Nephron (organoid): ENCODE measurements around the gene ZDHHC14.

Source experiments
- H3K27ac Mint-ChIP-seq, 3 experiments: 2 replicates each; pipeline ENCODE4 v1.8.0; 2020; ENCODE audit warnings: mixed read lengths in 3 of 3, mild to moderate bottlenecking in 2 of 3, moderate library complexity in 1 of 3
- H3K27me3 Mint-ChIP-seq: 2 replicates; pipeline ENCODE4 v1.8.0; 2021; ENCODE audit warnings: low read depth, mild to moderate bottlenecking, moderate library complexity, mixed read lengths
- H3K36me3 Mint-ChIP-seq: 2 replicates; pipeline ENCODE4 v1.8.0; 2020; ENCODE audit warnings: low read depth, mixed read lengths
- H3K4me1 Mint-ChIP-seq: 2 replicates; pipeline ENCODE4 v1.8.0; 2020; ENCODE audit warnings: mixed read lengths
- H3K4me3 Mint-ChIP-seq, 3 experiments: 2 replicates each; pipeline ENCODE4 v1.8.0; 2020; ENCODE audit warnings: mild to moderate bottlenecking in 3 of 3, mixed read lengths in 3 of 3, moderate library complexity in 2 of 3
- H3K9me3 Mint-ChIP-seq: 2 replicates; pipeline ENCODE4 v1.8.0; 2020; ENCODE audit warnings: mixed read lengths
- TF ChIP-seq, protein P1 (sequence below), 3 experiments: fragments of 200-600 bp; sonication (generic); IDR thresholded peaks; one replicate each; pipeline ENCODE4 v1.5.0; 2021; ENCODE audit warnings: antibody characterized with exemption in 3 of 3; ENCODE audit not compliant: unreplicated experiment in 3 of 3

ZDHHC14 gene

DNA sequence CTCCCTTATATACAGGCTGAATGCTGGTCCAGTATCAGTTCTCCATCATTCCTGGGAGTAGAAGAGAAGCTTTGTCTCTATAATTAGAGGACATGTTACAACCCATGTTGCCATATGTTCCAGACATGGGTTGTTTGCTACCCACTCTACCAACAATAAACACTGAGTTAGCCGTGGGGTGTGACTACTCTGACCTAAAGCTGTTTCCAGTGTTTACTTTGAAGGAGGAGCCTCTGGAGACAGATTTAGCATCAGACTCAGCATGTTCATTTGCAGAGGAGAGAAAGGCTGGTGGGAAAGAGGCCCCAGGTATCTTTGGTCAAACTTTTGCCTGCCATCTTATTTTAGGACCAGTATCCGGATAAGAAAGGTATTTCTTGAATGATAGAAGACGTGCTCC lies 284.2 kb downstream of the ZDHHC14 start:
- peaks cover 13% of the 10 kb centered on the region for H3K36me3 Mint-ChIP-seq
- H3K9me3 Mint-ChIP-seq: peaks cover 9% of the 10 kb centered on the region
- TF ChIP-seq, protein P1, sequence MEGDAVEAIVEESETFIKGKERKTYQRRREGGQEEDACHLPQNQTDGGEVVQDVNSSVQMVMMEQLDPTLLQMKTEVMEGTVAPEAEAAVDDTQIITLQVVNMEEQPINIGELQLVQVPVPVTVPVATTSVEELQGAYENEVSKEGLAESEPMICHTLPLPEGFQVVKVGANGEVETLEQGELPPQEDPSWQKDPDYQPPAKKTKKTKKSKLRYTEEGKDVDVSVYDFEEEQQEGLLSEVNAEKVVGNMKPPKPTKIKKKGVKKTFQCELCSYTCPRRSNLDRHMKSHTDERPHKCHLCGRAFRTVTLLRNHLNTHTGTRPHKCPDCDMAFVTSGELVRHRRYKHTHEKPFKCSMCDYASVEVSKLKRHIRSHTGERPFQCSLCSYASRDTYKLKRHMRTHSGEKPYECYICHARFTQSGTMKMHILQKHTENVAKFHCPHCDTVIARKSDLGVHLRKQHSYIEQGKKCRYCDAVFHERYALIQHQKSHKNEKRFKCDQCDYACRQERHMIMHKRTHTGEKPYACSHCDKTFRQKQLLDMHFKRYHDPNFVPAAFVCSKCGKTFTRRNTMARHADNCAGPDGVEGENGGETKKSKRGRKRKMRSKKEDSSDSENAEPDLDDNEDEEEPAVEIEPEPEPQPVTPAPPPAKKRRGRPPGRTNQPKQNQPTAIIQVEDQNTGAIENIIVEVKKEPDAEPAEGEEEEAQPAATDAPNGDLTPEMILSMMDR (IDR thresholded peaks at IDR 0.05; ENCODE audit: unreplicated experiment in 3 of 3): no peak
- peaks cover 5% of the 10 kb centered on the region for H3K27me3 Mint-ChIP-seq
- peaks cover 20% of the 10 kb centered on the region for H3K4me1 Mint-ChIP-seq
- H3K4me3 Mint-ChIP-seq: no peak overlapping the region
- H3K27ac Mint-ChIP-seq: no peak overlapping the region

GRCh38 chr6:157666729-157667128 lies 285.7 kb downstream of the ZDHHC14 start:
- Mint-ChIP-seq H3K4me1 (peaks cover 28% of the 10 kb centered on the region), H3K4me3 (no peak overlapping the region), H3K9me3 (peaks cover 9% of the 10 kb centered on the region), H3K36me3 (peaks cover 13% of the 10 kb centered on the region), H3K27me3 (peaks cover 5% of the 10 kb centered on the region), H3K27ac (peak overlapping the region in 2 of 3 experiments; percentile 8 to 30)
- TF ChIP-seq, protein P1 (IDR thresholded peaks at IDR 0.05; ENCODE audit: unreplicated experiment in 3 of 3): no peak

DNA sequence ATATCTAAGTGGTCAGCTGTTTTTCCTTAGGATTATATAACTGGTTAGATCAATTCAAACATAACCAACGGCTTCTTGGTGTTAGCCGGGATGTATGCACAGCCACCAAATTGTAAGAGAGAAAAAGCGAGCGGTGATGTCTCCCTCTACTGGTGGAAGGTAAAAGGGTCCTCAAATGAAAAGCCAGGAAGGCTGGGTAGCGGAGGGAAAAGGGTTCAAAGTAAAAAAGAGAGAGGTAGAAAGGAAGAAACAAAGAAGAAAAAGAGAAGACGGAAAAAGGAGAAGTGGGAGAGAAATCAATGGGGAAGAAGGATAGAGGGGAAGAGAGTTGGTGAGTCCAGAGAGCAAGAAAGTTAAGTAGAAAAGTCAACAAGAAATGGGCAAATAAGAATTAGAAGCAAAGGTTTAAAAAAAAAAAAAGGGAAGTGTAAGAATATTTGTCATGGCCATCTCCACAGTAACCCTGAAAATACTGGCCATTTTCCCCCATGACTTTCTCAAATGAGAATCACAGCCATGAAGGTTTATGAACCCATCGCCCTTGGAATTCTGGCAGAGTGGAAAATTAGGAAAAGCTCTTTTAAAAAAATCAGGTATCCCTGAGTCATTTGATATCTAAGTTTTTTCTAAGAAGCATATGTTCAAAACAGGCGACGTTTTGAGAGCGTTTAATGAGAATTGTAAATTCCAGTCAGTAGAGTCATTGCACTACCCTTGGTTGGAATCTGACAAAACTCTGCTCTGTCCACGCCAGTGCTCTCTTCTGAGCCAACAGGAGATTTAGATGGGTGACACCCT lies 286.4 kb downstream of the ZDHHC14 start:
- H3K27me3 Mint-ChIP-seq: peaks cover 9% of the 10 kb centered on the region
- peaks cover 28% of the 10 kb centered on the region for H3K4me1 Mint-ChIP-seq
- no peak overlapping the region for H3K4me3 Mint-ChIP-seq
- peaks cover 13% of the 10 kb centered on the region for H3K36me3 Mint-ChIP-seq
- H3K9me3 Mint-ChIP-seq: peaks cover 9% of the 10 kb centered on the region
- peak overlapping the region in 2 of 3 experiments; percentile 8 to 53 for H3K27ac Mint-ChIP-seq
- TF ChIP-seq, protein P1 (IDR thresholded peaks at IDR 0.05; ENCODE audit: unreplicated experiment in 3 of 3): peak; percentile 86 to 91 (median 89)

DNA sequence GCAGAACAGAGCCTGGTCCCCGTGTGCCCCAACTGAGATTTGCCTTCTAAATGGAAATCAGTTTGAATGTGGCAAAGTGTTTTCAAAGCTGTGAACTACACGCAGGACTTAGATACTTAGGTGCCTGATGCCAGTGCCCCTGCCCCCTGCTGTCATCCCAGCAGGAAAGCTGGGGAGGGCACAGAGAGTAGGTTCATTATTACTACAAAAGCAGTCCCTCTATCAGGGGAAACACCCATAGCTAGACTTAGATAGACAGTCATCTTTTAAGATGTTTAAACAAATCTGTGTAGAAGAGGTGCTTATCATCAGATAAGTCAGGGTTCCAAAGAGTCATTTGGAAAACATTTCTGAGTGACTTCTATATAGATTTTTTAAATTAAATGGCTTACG lies 287.0 kb downstream of the ZDHHC14 start:
- Mint-ChIP-seq H3K4me1 (peaks cover 28% of the 10 kb centered on the region), H3K36me3 (peaks cover 13% of the 10 kb centered on the region), H3K4me3 (no peak overlapping the region), H3K9me3 (peaks cover 9% of the 10 kb centered on the region), H3K27ac (no peak overlapping the region), H3K27me3 (peaks cover 9% of the 10 kb centered on the region)
- TF ChIP-seq, protein P1 (IDR thresholded peaks at IDR 0.05; ENCODE audit: unreplicated experiment in 3 of 3): no peak

GRCh38 chr6:157668713-157669112 lies 287.7 kb downstream of the ZDHHC14 start:
- TF ChIP-seq, protein P1 (IDR thresholded peaks at IDR 0.05; ENCODE audit: unreplicated experiment in 3 of 3): no peak
- H3K4me3 Mint-ChIP-seq: no peak overlapping the region
- peak overlapping the region in 1 of 3 experiments; percentile 71 for H3K27ac Mint-ChIP-seq
- peaks cover 10% of the 10 kb centered on the region for H3K36me3 Mint-ChIP-seq
- peaks cover 9% of the 10 kb centered on the region for H3K27me3 Mint-ChIP-seq
- H3K9me3 Mint-ChIP-seq: peaks cover 6% of the 10 kb centered on the region
- H3K4me1 Mint-ChIP-seq: peaks cover 28% of the 10 kb centered on the region

- H3K27ac Mint-ChIP-seq: peak overlapping the region; percentile 72 to 89 (median 86)
- H3K27me3 Mint-ChIP-seq: peaks cover 9% of the 10 kb centered on the region
- H3K36me3 Mint-ChIP-seq: peaks cover 5% of the 10 kb centered on the region
- peaks cover 28% of the 10 kb centered on the region for H3K4me1 Mint-ChIP-seq
- H3K9me3 Mint-ChIP-seq: peaks cover 2% of the 10 kb centered on the region
- TF ChIP-seq, protein P1 (IDR thresholded peaks at IDR 0.05; ENCODE audit: unreplicated experiment in 3 of 3): no peak
- peak overlapping the region in 1 of 3 experiments; percentile 62 for H3K4me3 Mint-ChIP-seq
These were observed 288.3 kb downstream of the ZDHHC14 start for GRCh38 chr6:157669323-157669722.
